K562 (cell line): Measurements from ENCODE around the gene MRPL27. TPM values are rescaled to one million over a fixed set of nuclear protein-coding genes. Genes with fewer than 3 reads are reported as not detected.

Experiments used
- ATAC-seq: fragments of 200-7000 bp; cut with Tn5 transposase; 3 replicates; pipeline ENCODE4 v1.9.1; 2020; ENCODE audit warnings: moderate library complexity
- BruUV-seq: library from RNA; stranded (reverse); fragments of 400-500 nt; replicated peaks from 2 replicates; lab custom pipeline; 2021; lab: Mats Ljungman, UMichigan
- CTCF ChIA-PET: fragments of 300-600 bp; formaldehyde crosslinking; extraction: SDS; loops from one replicate; lab custom pipeline; 2021; ENCODE audit warnings: low intra/inter-chr PET ratio; lab: Yijun Ruan, JAX
- POLR2A ChIA-PET: fragments of 300-600, 350-650 bp; sonication (Branson Sonifier 250); formaldehyde crosslinking; extraction: SDS; loops from one replicate; lab custom pipeline; 2021; ENCODE audit warnings: antibody characterized with exemption, inconsistent platforms; lab: Yijun Ruan, JAX
- DNase-seq, 4 experiments: peaks; one replicate each; pipeline versions ENCODE4 v3.0.0 to v3.0.0-alpha.2; 2011 to 2018; ENCODE audit warnings: low spot score in 3 of 4, mixed read lengths in 3 of 4; ENCODE audit errors: extremely low read depth in 1 of 4
- FAIRE-seq: peaks from 2 replicates; lab custom pipeline; 2011; peaks lifted over from hg19 to GRCh38; lab: Jason Lieb, UNC
- H2AFZ ChIP-seq: 2 replicates; pipeline ENCODE4 v1.6.0; 2011; ENCODE audit warnings: low read depth, low read length, control low read depth, inconsistent platforms
- H3K27ac ChIP-seq: fragments of 200-600 bp; 3 replicates; pipeline ENCODE4 v1.8.0; 2011; ENCODE audit warnings: low read depth, mild to moderate bottlenecking, control low read depth, inconsistent platforms, low read length, moderate library complexity, mixed read lengths; ENCODE audit errors: extremely low read depth
- H3K27me3 ChIP-seq, 2 experiments: fragments of 300-600 bp in 1 of 2; 2 replicates in 1 of 2; 3 replicates in 1 of 2; pipeline versions ENCODE4 v1.6.0 to v1.8.0; 2011; ENCODE audit warnings: inconsistent platforms in 2 of 2, low read length in 2 of 2, mild to moderate bottlenecking in 1 of 2, mixed read lengths in 1 of 2, moderate library complexity in 1 of 2; ENCODE audit not compliant: control insufficient read depth in 2 of 2, insufficient read depth in 2 of 2
- H3K36me3 ChIP-seq: fragments of 300-600 bp; 3 replicates; pipeline ENCODE4 v1.8.0; 2011; ENCODE audit warnings: mild to moderate bottlenecking, low read length, inconsistent platforms; ENCODE audit not compliant: control insufficient read depth, insufficient read depth
- H3K4me1 ChIP-seq, 2 experiments: fragments of 200-600 bp in 1 of 2; replicated peaks in 1 of 2; 2 replicates in 1 of 2; 3 replicates in 1 of 2; pipeline versions ENCODE4 v1.5.1 to v1.8.0; 2011; ENCODE audit warnings: inconsistent platforms in 2 of 2, low read length in 2 of 2, mild to moderate bottlenecking in 1 of 2, mixed read lengths in 1 of 2, moderate library complexity in 1 of 2; ENCODE audit not compliant: control insufficient read depth in 2 of 2, insufficient read depth in 2 of 2
- H3K4me2 ChIP-seq: 2 replicates; pipeline ENCODE4 v1.6.1; 2011; ENCODE audit warnings: low read length, control low read depth, inconsistent platforms, mixed read lengths; ENCODE audit not compliant: insufficient read depth
- H3K4me3 ChIP-seq: fragments of 200-600 bp; sonication (generic), shearing (Covaris generic); 2 replicates; pipeline ENCODE4 v1.5.1; 2016; ENCODE audit warnings: control low read depth, inconsistent platforms
- H3K79me2 ChIP-seq: fragments of 200-600 bp; 3 replicates; pipeline ENCODE4 v1.8.0; 2011; ENCODE audit warnings: low read length, inconsistent platforms; ENCODE audit not compliant: control insufficient read depth, insufficient read depth
- H3K9ac ChIP-seq, 2 experiments: 2 replicates each; pipeline versions ENCODE4 v1.6.0 to v1.6.1; 2011; ENCODE audit warnings: low read depth in 2 of 2, low read length in 2 of 2, control low read depth in 1 of 2, inconsistent platforms in 1 of 2, mild to moderate bottlenecking in 1 of 2, mixed read lengths in 1 of 2; ENCODE audit not compliant: insufficient read depth in 1 of 2
- H3K9me1 ChIP-seq: one replicate; pipeline ENCODE4 v1.6.0; 2011; ENCODE audit warnings: inconsistent platforms, mild to moderate bottlenecking, low read length, moderate library complexity; ENCODE audit not compliant: control insufficient read depth, insufficient read depth
- H3K9me3 ChIP-seq: replicated peaks from 2 replicates; pipeline ENCODE4 v1.5.1; 2011; ENCODE audit warnings: low read depth, low read length, inconsistent platforms; ENCODE audit not compliant: control insufficient read depth, insufficient read depth
- H4K20me1 ChIP-seq: replicated peaks from 2 replicates; pipeline ENCODE4 v1.6.1; 2011; ENCODE audit warnings: low read length, inconsistent platforms, mixed read lengths; ENCODE audit not compliant: control insufficient read depth, insufficient read depth
- ETV6 ChIP-seq, 3 experiments: fragments of 150-350 bp in 1 of 3; sonication (generic) in 1 of 3; formaldehyde crosslinking in 1 of 3; IDR thresholded peaks; 2 replicates each; pipeline versions ENCODE4 v1.6.1 to v1.8.0; 2014 to 2022; ENCODE audit warnings: borderline replicate concordance in 2 of 3, low read depth in 2 of 3, antibody characterized with exemption in 1 of 3, low read length in 1 of 3, mild to moderate bottlenecking in 1 of 3, missing genetic modification reagents in 1 of 3
- HEY1 ChIP-seq: fragments of 250-450 bp; sonication (Bioruptor Pico); IDR thresholded peaks from 2 replicates; pipeline ENCODE4 v1.5.0; 2020; ENCODE audit warnings: mild to moderate bottlenecking, moderate library complexity, borderline replicate concordance
- NCOA6 ChIP-seq: fragments of 450-650 bp; IDR thresholded peaks from 2 replicates; pipeline ENCODE4 v1.6.1; 2017; ENCODE audit warnings: mild to moderate bottlenecking
- POLR2B ChIP-seq: fragments of 450-650 bp; IDR thresholded peaks from 2 replicates; pipeline ENCODE4 v1.6.1; 2018; ENCODE audit warnings: low read depth; ENCODE audit not compliant: partially characterized antibody
- POLR2G ChIP-seq: fragments of 200-400 bp; formaldehyde crosslinking; IDR thresholded peaks from 2 replicates; pipeline ENCODE4 v1.6.1; 2017; ENCODE audit warnings: low read depth, mild to moderate bottlenecking, antibody characterized with exemption, low read length, moderate library complexity
- ZBTB11 ChIP-seq, 3 experiments: fragments of 200-800 bp in 1 of 3; fragments of 250-450 bp in 1 of 3; fragments of 450-650 bp in 1 of 3; sonication (Bioruptor Pico) in 1 of 3; sonication (Bioruptor generic) in 1 of 3; formaldehyde crosslinking in 1 of 3; IDR thresholded peaks; 2 replicates each; pipeline versions ENCODE4 v1.6.1 to v1.8.0; 2016 to 2022; ENCODE audit warnings: mild to moderate bottlenecking in 2 of 3, missing genetic modification characterization in 2 of 3, missing compliant biosample characterization in 1 of 3, moderate library complexity in 1 of 3
- ZNF280A ChIP-seq: fragments of 450-650 bp; IDR thresholded peaks from 2 replicates; pipeline ENCODE4 v1.6.1; 2018; ENCODE audit warnings: mild to moderate bottlenecking, low read depth; ENCODE audit not compliant: partially characterized antibody
- WGBS: fragments of 100-300 bp; shearing (Covaris generic); methylation state at CpG from one replicate; pipeline ENCODE4 v1.1.6; 2016; ENCODE audit warnings: low coverage, mixed read lengths; ENCODE audit not compliant: insufficient coverage; ENCODE audit errors: missing lambda C conversion rate; 5-methylcytosine and 5-hydroxymethylcytosine counted together
- in situ Hi-C: fragments of 300-500 bp; cut with MboI; formaldehyde crosslinking; loops from 4 replicates; pipeline ENCODE4 v1.15.0; 2018; ENCODE audit warnings: inconsistent platforms, mixed read lengths
- intact Hi-C: fragments of 100-400 bp; cut with micrococcal nuclease; formaldehyde crosslinking; loops from 2 replicates; pipeline ENCODE4 v1.14.2; 2022
- polyA plus RNA-seq, 8 experiments: library from polyadenylated mRNA; depleted of rRNA in 4 of 8; stranded (reverse) in 5 of 8; unstranded in 3 of 8; fragments of >200 nt; fragmentation: Nextera tagmentation in 2 of 8; fragmentation: Illumina TruSeq in 1 of 8; extraction: Ambion mirVana in 2 of 8; extraction: Trizol in 1 of 8; gene quantifications; 2 replicates each; pipeline versions ENCODE4 v1.2.1 to v1.2.3, GENCODE V29; 2011 to 2014; ENCODE audit warnings: inconsistent platforms in 1 of 8, missing spikeins in 1 of 8
- total RNA-seq, 7 experiments: library from RNA; depleted of rRNA in 6 of 7; stranded (reverse); fragments of >200 nt in 6 of 7; fragmentation: Illumina TruSeq in 2 of 7; extraction: Trizol in 2 of 7; gene quantifications; 2 replicates each; pipeline versions ENCODE4 v1.2.1 to v1.2.3, GENCODE V29; 2011 to 2021; ENCODE audit warnings: low replicate concordance in 1 of 7
- TF ChIP-seq, protein P1 (sequence below): fragments of 250-450 bp; sonication (Bioruptor Pico); IDR thresholded peaks from 2 replicates; pipeline ENCODE4 v1.5.0; 2021
- TF ChIP-seq, protein P2 (sequence below): sonication (generic); formaldehyde crosslinking; IDR thresholded peaks from 2 replicates; pipeline ENCODE4 v1.8.0; 2022; ENCODE audit warnings: mild to moderate bottlenecking, low read depth, missing genetic modification reagents

Gene MRPL27
- total and polyA plus RNA-seq, 9 of the 15 experiments (the other 6 are each of a cell fraction or from before 2014, with no cell fraction given), result 96.3 to 401 (median 142) TPM

GRCh38 chr17:50348522-50349242 is 24.3 kb downstream of the MRPL27 start:
- in situ Hi-C loops (no loop called here), intact Hi-C loops (no loop called here)
- ATAC-seq (no peak), FAIRE-seq (no peak), DNase-seq (no peak)
- Histone ChIP-seq H3K79me2 (peaks cover 18% of the 10 kb centered on the region), H3K4me3 (no peak overlapping the region), H4K20me1 (no peaks in the 10 kb centered on the region; the same call in 1 of the 2 replicates), H3K27me3 (no peaks in the 10 kb centered on the region; a peak in 1 of 5 replicates), H2AFZ (no peak overlapping the region), H3K27ac (no peak overlapping the region), H3K4me2 (no peak overlapping the region), H3K36me3 (peaks cover 4% of the 10 kb centered on the region; the same call in 1 of the 3 replicates), H3K9me3 (no peaks in the 10 kb centered on the region), H3K9ac (peak overlapping the region in 1 of 2 experiments; percentile 71; a peak in 2 of 4 replicates), H3K4me1 (peaks cover 8 to 31% of the 10 kb centered on the region in 2 experiments; a peak in 4 of 5 replicates), H3K9me1 (peaks cover 3% of the 10 kb centered on the region)
- ChIA-PET CTCF (no interaction called here), POLR2A (interaction anchor here (0.5 to 1.2 kb wide), 5 partner anchors 10 to 29 kb away, joined by 3 to 5 read pairs (median 3); no protein-coding TSS in a partner anchor)
- BruUV-seq, result no TSS peak
- 70% methylated on average over 7 of the region's 7 CpGs for WGBS
- no peak for TF ChIP-seq HEY1 (CRISPR knock-in tag)
- no peak for TF ChIP-seq ZNF280A
- TF ChIP-seq NCOA6, result no peak
- TF ChIP-seq, protein P1, sequence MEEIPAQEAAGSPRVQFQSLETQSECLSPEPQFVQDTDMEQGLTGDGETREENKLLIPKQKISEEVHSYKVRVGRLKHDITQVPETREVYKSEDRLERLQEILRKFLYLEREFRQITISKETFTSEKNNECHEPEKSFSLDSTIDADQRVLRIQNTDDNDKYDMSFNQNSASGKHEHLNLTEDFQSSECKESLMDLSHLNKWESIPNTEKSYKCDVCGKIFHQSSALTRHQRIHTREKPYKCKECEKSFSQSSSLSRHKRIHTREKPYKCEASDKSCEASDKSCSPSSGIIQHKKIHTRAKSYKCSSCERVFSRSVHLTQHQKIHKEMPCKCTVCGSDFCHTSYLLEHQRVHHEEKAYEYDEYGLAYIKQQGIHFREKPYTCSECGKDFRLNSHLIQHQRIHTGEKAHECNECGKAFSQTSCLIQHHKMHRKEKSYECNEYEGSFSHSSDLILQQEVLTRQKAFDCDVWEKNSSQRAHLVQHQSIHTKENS (CRISPR knock-in tag), result no peak
- TF ChIP-seq POLR2B, result peak; percentile 26
- TF ChIP-seq, protein P2, sequence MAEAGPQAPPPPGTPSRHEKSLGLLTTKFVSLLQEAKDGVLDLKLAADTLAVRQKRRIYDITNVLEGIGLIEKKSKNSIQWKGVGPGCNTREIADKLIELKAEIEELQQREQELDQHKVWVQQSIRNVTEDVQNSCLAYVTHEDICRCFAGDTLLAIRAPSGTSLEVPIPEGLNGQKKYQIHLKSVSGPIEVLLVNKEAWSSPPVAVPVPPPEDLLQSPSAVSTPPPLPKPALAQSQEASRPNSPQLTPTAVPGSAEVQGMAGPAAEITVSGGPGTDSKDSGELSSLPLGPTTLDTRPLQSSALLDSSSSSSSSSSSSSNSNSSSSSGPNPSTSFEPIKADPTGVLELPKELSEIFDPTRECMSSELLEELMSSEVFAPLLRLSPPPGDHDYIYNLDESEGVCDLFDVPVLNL (CRISPR knock-in tag), result no peak
- TF ChIP-seq ETV6 (IDR thresholded peaks at IDR 0.05; ENCODE audit: borderline replicate concordance in 1 of 2, low read depth in 2 of 2, low read length in 1 of 2), result no peak
- TF ChIP-seq ETV6 (CRISPR knock-in tag; IDR thresholded peaks at IDR 0.05; ENCODE audit: borderline replicate concordance), result no peak
- TF ChIP-seq ZBTB11 (CRISPR knock-in tag; IDR thresholded peaks at IDR 0.05), result no peak
- peak; percentile 58 for TF ChIP-seq POLR2G
